ENCODE measurements around the gene MEX3D. TPM values are rescaled to one million over a fixed set of nuclear protein-coding genes. Genes with fewer than 3 reads are reported as not detected.

The MEX3D gene
- total RNA-seq, 1 experiment from 2014 or later: 8.4 TPM

Other genes starting within 250 kb of the MEX3D start
- gene NDUFS7, start 184.4 kb downstream of the MEX3D start, total RNA-seq (2014; rRNA removed; shearing (Covaris generic)): 99.1 and 139 TPM in 2 replicates
- 15.3 and 24.9 TPM in 2 replicates for gene GAMT, start 166.8 kb downstream of the MEX3D start, total RNA-seq (2014; rRNA removed; shearing (Covaris generic))
- gene DAZAP1, start 160.7 kb downstream of the MEX3D start, total RNA-seq (2014; rRNA removed; shearing (Covaris generic)): 43.9 and 88.3 TPM in 2 replicates
- gene RPS15, start 129.9 kb downstream of the MEX3D start, total RNA-seq (2014; rRNA removed; shearing (Covaris generic)): 1,276 and 1,680 TPM in 2 replicates
- not detected in 2 replicates for gene APC2, start 118.2 kb downstream of the MEX3D start, total RNA-seq (2014; rRNA removed; shearing (Covaris generic))
- 25.2 and 27.1 TPM in 2 replicates for gene C19orf25, start 89.1 kb downstream of the MEX3D start, total RNA-seq (2014; rRNA removed; shearing (Covaris generic))
- 0.39 and 5.5 TPM in 2 replicates for gene PCSK4, start 78.0 kb downstream of the MEX3D start, total RNA-seq (2014; rRNA removed; shearing (Covaris generic))
- 3.3 and 4.2 TPM in 2 replicates for gene REEP6, start 77.1 kb downstream of the MEX3D start, total RNA-seq (2014; rRNA removed; shearing (Covaris generic))
- 1.6 and 3.8 TPM in 2 replicates for gene ADAMTSL5, start 55.3 kb downstream of the MEX3D start, total RNA-seq (2014; rRNA removed; shearing (Covaris generic))
- gene PLK5, start 44.2 kb downstream of the MEX3D start, total RNA-seq (2014; rRNA removed; shearing (Covaris generic)): not detected in 2 replicates
- gene MBD3, start 24.5 kb upstream of the MEX3D start, total RNA-seq (2014; rRNA removed; shearing (Covaris generic)): 55.2 and 63.2 TPM in 2 replicates
- 124 and 144 TPM in 2 replicates for gene UQCR11, start 37.1 kb upstream of the MEX3D start, total RNA-seq (2014; rRNA removed; shearing (Covaris generic))
- gene TCF3, start 84.3 kb upstream of the MEX3D start, total RNA-seq (2014; rRNA removed; shearing (Covaris generic)): 60.9 and 62.7 TPM in 2 replicates
- gene ONECUT3, start 185.2 kb upstream of the MEX3D start, total RNA-seq (2014; rRNA removed; shearing (Covaris generic)): not detected in 2 replicates
- 5.5 and 7.8 TPM in 2 replicates for gene ATP8B3, start 244.0 kb upstream of the MEX3D start, total RNA-seq (2014; rRNA removed; shearing (Covaris generic))

Measured in RPMI7951 (cell line).